ENCODE measurements around the gene TBC1D2. TPM values are rescaled to one million over a fixed set of nuclear protein-coding genes. Genes with fewer than 3 reads are reported as not detected.

Gene TBC1D2
- total and polyA plus RNA-seq, 4 donors: 2.8 to 5.1 (median 3.7) TPM

DNA sequence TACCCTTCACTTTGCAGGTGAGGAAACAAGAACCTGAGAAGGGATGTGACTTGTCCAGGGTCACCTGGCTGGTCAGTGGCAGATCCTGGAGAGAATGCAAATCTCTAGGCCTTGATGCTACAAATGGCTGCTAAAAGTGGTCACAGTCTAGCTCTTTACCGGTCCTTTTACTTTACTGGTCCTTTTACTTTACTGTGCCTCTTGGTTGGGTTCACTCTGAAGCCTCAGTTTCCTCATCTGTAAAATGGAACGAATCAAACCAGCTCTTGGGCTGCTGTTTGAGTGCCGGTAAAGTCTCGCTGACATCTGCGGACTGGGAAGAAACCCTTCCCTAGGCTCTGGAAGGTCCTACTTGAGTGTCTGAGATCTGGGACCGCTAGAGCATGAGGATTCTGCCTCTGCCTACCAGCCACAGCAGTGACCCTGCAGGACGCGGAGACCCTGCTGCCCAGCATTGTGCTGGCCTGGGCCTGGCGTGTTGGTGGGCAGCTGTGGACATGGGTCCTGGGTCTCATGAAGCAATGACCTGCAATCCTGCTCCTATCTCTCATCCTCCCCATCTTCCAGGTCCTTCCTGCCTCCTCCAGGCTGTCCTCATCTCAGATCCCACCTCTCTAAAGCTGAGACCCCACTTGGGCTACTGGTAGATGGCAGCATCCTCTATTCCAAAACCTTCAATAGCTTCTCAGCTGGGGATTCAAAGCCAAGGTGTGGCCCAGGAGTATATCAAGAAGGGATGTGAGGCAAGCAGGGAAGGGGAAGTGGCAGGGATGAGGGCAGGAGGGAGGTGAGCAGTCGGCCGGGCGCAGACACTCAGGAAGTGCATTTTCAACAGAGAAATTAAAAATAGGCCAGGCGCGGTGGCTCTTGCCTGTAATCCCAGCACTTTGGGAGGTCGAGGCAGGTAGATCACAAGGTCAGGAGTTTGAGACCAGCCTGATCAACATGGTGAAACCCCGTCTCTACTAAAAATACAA is 76.3 kb downstream of the TBC1D2 start:
- no peak for DNase-seq (ENCODE audit: low spot score)
- no peaks in the 10 kb centered on the region for H3K9me3 ChIP-seq (ENCODE audit: control insufficient read depth in 4 of 4, low read length in 3 of 4)
- TF ChIP-seq GABPA (IDR thresholded peaks at IDR 0.05 in 1 of 2, conservative IDR thresholded peaks at IDR 0.05 in 1 of 2) (no peak), TAF1 (conservative IDR thresholded peaks at IDR 0.05) (no peak), NR2F2 (IDR thresholded peaks at IDR 0.05) (no peak), YY1 (IDR thresholded peaks at IDR 0.05) (no peak), HNF4A (conservative IDR thresholded peaks at IDR 0.05) (no peak), FOXA2 (IDR thresholded peaks at IDR 0.05) (no peak), FOXA1 (IDR thresholded peaks at IDR 0.05) (no peak), RAD21 (IDR thresholded peaks at IDR 0.05) (no peak), EGR1 (IDR thresholded peaks at IDR 0.05; ENCODE audit: low read depth in 2 of 2) (no peak), HNF4G (IDR thresholded peaks at IDR 0.05) (no peak), JUND (IDR thresholded peaks at IDR 0.05) (no peak), RXRA (IDR thresholded peaks at IDR 0.05) (no peak), SP1 (IDR thresholded peaks at IDR 0.05) (no peak)
- TF ChIP-seq, protein P1, sequence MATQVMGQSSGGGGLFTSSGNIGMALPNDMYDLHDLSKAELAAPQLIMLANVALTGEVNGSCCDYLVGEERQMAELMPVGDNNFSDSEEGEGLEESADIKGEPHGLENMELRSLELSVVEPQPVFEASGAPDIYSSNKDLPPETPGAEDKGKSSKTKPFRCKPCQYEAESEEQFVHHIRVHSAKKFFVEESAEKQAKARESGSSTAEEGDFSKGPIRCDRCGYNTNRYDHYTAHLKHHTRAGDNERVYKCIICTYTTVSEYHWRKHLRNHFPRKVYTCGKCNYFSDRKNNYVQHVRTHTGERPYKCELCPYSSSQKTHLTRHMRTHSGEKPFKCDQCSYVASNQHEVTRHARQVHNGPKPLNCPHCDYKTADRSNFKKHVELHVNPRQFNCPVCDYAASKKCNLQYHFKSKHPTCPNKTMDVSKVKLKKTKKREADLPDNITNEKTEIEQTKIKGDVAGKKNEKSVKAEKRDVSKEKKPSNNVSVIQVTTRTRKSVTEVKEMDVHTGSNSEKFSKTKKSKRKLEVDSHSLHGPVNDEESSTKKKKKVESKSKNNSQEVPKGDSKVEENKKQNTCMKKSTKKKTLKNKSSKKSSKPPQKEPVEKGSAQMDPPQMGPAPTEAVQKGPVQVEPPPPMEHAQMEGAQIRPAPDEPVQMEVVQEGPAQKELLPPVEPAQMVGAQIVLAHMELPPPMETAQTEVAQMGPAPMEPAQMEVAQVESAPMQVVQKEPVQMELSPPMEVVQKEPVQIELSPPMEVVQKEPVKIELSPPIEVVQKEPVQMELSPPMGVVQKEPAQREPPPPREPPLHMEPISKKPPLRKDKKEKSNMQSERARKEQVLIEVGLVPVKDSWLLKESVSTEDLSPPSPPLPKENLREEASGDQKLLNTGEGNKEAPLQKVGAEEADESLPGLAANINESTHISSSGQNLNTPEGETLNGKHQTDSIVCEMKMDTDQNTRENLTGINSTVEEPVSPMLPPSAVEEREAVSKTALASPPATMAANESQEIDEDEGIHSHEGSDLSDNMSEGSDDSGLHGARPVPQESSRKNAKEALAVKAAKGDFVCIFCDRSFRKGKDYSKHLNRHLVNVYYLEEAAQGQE (IDR thresholded peaks at IDR 0.05): no peak
- TF ChIP-seq, protein P2, sequence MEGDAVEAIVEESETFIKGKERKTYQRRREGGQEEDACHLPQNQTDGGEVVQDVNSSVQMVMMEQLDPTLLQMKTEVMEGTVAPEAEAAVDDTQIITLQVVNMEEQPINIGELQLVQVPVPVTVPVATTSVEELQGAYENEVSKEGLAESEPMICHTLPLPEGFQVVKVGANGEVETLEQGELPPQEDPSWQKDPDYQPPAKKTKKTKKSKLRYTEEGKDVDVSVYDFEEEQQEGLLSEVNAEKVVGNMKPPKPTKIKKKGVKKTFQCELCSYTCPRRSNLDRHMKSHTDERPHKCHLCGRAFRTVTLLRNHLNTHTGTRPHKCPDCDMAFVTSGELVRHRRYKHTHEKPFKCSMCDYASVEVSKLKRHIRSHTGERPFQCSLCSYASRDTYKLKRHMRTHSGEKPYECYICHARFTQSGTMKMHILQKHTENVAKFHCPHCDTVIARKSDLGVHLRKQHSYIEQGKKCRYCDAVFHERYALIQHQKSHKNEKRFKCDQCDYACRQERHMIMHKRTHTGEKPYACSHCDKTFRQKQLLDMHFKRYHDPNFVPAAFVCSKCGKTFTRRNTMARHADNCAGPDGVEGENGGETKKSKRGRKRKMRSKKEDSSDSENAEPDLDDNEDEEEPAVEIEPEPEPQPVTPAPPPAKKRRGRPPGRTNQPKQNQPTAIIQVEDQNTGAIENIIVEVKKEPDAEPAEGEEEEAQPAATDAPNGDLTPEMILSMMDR (IDR thresholded peaks at IDR 0.05; ENCODE audit: low read depth, low read length, missing input control): no peak
- TF ChIP-seq, protein P3, sequence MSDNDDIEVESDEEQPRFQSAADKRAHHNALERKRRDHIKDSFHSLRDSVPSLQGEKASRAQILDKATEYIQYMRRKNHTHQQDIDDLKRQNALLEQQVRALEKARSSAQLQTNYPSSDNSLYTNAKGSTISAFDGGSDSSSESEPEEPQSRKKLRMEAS (IDR thresholded peaks at IDR 0.05): no peak
- TF ChIP-seq, protein P4, sequence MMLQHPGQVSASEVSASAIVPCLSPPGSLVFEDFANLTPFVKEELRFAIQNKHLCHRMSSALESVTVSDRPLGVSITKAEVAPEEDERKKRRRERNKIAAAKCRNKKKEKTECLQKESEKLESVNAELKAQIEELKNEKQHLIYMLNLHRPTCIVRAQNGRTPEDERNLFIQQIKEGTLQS (IDR thresholded peaks at IDR 0.05): no peak
- TF ChIP-seq, protein P5, sequence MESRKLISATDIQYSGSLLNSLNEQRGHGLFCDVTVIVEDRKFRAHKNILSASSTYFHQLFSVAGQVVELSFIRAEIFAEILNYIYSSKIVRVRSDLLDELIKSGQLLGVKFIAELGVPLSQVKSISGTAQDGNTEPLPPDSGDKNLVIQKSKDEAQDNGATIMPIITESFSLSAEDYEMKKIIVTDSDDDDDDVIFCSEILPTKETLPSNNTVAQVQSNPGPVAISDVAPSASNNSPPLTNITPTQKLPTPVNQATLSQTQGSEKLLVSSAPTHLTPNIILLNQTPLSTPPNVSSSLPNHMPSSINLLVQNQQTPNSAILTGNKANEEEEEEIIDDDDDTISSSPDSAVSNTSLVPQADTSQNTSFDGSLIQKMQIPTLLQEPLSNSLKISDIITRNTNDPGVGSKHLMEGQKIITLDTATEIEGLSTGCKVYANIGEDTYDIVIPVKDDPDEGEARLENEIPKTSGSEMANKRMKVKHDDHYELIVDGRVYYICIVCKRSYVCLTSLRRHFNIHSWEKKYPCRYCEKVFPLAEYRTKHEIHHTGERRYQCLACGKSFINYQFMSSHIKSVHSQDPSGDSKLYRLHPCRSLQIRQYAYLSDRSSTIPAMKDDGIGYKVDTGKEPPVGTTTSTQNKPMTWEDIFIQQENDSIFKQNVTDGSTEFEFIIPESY (IDR thresholded peaks at IDR 0.05): no peak
- WGBS: 86% methylated on average over 16 of the region's 16 CpGs
- no peak overlapping the region for H3K27ac ChIP-seq (ENCODE audit: low read depth in 1 of 2, low read length in 2 of 2)
- H3K4me3 ChIP-seq (ENCODE audit: low read depth in 1 of 3, low read length in 3 of 3): no peak overlapping the region
- peaks cover 7 to 19% (median 13%) of the 10 kb centered on the region in 4 donors for H3K4me1 ChIP-seq (ENCODE audit: control insufficient read depth in 4 of 4, insufficient read depth in 4 of 4, low read length in 3 of 4)
- H3K27me3 ChIP-seq (ENCODE audit: control insufficient read depth in 4 of 4, insufficient read depth in 4 of 4, low read length in 3 of 4): no peaks in the 10 kb centered on the region
- H3K36me3 ChIP-seq (ENCODE audit: control insufficient read depth in 4 of 4, insufficient read depth in 3 of 4, low read depth in 1 of 4, low read length in 3 of 4): no peaks in the 10 kb centered on the region
- H3K9ac ChIP-seq (ENCODE audit: low read depth in 1 of 2, low read length in 2 of 2): no peak overlapping the region

All from liver (tissue), 9 donors.